HG03196 (cell line): Measurements from ENCODE around the gene PKNOX2.
A peak's percentile ranks its signal among the peaks of the same experiment; 100 is the strongest.

Experiments used
- ATAC-seq: cut with Tn5 transposase; IDR thresholded peaks from one replicate; pipeline ENCODE4 v1.9.1; 2021; ENCODE audit not compliant: unreplicated experiment

PKNOX2 gene

GRCh38 chr11:125401746-125402145 lies 237.2 kb downstream of the PKNOX2 start:
- no peak for ATAC-seq

- no peak for ATAC-seq
These were observed 237.9 kb downstream of the PKNOX2 start for GRCh38 chr11:125402435-125402834.

- no peak for ATAC-seq
These were observed 239.7 kb downstream of the PKNOX2 start for GRCh38 chr11:125404157-125404810.

- peak; percentile 86 for ATAC-seq
These were observed 240.6 kb downstream of the PKNOX2 start for GRCh38 chr11:125404811-125405790.

DNA sequence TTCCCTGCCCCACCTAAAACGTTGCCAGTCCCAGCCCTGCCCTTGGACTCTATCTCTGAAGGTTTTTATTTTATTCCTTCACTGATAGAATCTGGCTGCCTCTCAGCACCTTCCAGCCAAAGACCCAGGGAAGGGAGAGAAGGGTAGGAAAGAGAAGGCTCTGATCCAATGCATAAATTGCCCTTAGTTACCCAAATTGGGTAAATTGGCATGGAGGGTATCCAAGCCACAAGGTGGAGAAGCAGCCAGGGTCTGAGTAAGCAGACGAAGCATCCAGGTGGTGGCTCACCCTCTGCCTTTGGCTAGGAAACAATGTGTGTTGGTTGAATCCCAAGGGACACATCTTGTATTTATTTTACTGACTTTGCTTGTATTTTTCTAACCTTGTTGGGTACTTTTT lies 242.5 kb downstream of the PKNOX2 start:
- ATAC-seq: no peak

DNA sequence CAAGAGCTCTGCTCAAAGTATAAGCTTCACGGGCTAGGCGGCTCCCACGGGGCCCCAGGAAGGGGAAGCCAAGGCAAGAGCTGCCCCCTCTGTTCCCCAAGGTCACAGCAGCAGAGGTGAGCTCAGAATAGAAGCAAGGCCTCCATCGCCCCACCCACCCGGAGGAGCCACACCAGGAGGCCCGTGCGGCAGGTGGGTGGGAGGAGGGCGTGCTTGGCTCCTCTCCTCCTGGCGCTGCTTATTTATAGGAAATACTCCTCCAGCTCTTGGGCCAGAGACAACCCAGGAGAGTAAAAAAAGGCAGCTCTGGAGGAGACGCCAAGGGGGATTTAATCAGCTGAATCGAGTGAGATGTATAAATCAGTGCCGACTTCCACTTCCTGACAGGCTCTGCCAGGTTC lies 243.8 kb downstream of the PKNOX2 start:
- ATAC-seq: no peak

DNA sequence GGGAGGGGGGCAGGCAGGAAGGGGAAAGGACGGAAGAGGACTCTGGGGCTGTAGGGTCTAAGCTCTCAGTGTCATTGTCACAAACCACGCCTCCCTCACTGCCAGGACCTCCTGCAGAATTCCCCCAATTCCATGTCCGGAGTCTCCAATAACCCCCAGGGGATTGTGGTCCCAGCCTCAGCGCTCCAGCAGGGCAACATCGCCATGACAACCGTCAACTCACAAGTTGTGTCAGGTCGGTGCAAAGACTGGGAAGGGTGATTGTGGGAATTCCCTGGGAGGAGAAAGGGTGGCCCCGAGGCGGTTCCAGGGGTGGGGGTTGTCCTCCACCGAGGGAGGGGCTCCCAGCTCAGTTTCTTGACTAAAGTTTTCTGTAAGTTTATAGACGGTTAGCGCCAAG lies 245.5 kb downstream of the PKNOX2 start:
- no peak for ATAC-seq

GRCh38 chr11:125412177-125412496 lies 247.6 kb downstream of the PKNOX2 start:
- ATAC-seq: no peak

GRCh38 chr11:125412509-125412908 lies 248.0 kb downstream of the PKNOX2 start:
- no peak for ATAC-seq

DNA sequence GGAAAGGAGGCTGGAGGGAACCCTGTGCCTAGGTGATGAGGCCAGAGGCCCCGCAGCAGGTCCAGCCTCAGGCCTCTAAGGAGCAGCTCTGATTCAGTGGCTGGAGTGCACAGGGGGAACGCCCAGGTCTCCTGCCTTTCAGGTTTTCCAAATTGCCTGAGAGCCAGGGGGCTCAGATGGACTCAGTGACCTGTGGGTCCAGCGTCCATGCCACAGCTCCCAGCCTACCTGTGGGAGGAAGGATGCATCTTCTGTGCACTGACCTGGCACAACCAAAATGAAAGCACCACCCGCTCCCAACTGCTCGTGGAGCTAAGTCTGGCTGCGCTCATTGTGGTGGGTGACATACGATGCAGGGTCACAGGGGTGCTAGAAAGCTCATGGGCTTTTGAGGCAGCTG lies 248.7 kb downstream of the PKNOX2 start:
- no peak for ATAC-seq

DNA sequence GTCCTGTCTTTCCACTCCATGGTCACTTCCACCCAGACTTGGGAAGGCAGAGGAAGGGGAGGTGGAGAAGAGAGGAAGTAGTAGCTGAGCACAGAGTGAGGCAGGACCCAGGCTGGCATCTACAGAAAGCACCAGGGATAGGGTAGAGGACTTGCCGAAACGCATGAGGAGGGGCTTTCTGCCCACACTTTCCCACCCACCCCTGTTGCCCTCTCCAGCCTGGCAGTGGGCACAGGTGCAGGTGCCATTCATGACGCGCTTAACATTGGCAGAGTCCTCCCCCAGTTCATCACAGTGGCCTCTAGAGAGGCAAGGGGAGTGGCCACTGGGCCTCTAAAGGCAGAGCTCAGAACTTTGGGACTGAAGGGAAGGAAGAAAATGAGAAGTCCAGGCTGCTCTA lies 249.6 kb downstream of the PKNOX2 start:
- no peak for ATAC-seq

- ATAC-seq: no peak
These were observed 252.7 kb downstream of the PKNOX2 start for GRCh38 chr11:125416981-125417935.

DNA sequence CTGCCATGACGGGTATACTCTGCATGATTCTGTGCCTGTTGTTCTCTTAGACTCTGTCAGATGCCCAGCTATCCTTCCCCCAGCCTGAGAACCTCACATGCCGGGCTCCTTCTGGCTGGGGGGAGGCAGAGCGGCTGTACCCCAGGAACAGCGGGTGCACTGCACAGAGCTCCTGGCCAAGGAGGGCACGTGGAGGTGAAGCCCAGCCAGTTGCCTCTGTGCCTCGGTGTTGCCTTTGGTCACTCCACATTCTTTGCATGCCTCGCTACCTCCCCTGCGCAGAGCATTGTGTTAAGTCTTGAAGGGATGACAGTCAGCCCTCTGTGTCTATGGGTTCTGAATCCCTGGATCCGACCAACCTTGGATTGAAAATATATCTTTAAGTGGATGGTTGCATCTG lies 253.8 kb downstream of the PKNOX2 start:
- ATAC-seq: no peak

GRCh38 chr11:125422681-125423080 lies 258.1 kb downstream of the PKNOX2 start:
- no peak for ATAC-seq

DNA sequence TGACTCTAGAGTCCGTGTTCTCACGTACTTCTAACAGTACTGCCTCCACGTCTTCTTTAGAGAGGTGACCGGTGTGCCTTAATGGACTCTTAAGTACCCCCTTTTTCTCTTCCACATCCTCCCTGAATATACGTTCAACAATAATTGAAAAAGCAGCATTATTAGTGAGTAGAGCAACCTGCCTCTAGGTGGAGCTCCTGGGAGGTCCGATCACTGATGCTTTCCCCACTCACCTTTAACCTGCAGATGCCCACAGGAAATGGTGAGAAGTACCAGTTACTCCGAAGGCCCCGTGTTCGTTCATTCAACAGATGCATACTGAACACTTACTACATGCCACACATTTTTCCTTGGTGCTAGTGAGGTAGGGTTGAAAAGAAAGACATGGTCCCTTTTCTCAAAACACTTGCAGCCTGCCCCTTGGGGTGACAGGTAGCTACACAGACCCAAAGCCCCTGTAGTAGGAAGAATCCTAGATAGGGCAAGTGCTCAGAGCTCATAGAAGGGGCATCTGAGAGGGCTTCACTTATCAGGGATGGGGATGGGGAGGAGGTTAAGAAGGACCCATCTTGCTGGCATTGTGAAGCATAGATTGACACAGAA lies 258.8 kb downstream of the PKNOX2 start:
- no peak for ATAC-seq

- no peak for ATAC-seq
These were observed 261.1 kb downstream of the PKNOX2 start for GRCh38 chr11:125425601-125426000.

DNA sequence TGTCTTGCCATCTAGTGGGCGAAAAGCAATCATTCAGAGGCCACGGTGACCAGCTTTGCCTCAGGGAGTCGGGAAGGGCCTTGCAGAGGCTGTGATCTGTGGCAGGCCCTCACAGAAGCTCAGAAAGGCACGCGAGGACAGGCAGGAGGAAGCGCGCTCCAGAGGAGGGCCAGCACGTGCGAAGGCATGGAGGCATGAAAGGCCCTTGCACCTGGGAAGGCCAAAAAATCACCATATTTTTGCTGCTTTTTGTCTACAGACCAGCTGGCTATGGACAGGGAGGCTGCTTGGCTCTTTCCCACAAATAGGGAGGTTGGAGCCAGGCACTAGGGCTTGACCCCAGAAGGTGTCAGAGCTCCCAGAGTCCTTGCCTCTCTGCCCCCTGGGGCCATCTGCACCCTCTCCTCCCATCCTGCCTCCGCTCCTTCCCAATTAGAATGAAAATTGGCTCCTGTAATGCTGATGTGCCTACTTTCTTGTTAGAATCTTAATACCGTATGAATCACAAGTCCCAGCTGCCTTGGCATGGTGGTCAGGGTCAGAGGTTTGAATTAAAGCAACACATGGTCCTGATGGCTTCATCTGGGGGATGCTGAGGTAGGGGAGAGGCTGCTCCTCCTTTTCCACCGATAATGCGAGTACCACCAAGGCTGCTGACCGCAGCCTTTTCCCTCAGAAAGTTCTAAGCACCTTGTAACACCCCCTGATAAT lies 262.4 kb downstream of the PKNOX2 start:
- ATAC-seq: no peak

DNA sequence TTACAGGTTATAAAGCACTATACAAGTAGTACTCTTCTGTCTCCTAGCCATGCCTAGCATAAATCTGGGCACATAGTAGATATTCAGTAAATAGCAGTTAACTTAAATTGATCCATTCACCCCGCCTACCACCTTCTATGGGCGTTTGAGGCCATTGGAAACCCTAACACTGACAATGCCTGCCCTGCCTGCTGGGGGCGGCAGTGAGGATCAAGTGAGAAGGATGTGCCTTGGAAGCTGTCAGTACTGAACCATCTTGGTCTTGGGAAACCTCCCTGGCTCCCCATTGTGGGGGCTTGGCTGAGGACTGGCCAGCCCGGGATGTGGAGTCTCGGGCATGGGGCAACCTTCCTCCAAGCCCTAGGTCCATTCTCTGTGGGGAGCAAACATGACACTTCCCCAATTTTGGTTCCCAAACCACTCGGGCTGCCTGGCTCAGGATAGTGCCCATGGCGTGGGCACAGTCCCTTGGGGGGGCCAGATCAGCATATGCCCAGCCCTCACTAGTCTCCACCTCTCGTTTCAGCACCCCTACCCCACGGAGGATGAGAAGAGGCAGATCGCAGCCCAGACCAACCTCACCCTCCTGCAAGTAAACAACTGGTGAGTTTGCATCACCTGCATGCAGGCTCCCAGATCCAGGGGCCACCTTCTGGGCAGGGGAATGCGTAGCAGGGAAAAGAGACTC lies 264.1 kb downstream of the PKNOX2 start:
- ATAC-seq: no peak

- no peak for ATAC-seq
These were observed 264.7 kb downstream of the PKNOX2 start for GRCh38 chr11:125429174-125429707.
